B cell (primary cell): ENCODE results near the gene PEX14. TPM values are rescaled to one million over a fixed set of nuclear protein-coding genes. Genes with fewer than 3 reads are reported as not detected.
"Not testable (repeated sequence)": the region's sequence is repeated elsewhere in the genome, so short reads cannot be mapped to it uniquely, and the experiment has no call there.

Experiments
- ATAC-seq: fragments of 200-7000 bp; cut with Tn5 transposase; one replicate; pipeline ENCODE4 v1.10.0; 2021; ENCODE audit warnings: low read depth, mild to moderate bottlenecking, moderate number of reproducible peaks, moderate library complexity
- CTCF ChIA-PET: fragments of 350-600 bp; sonication (Branson Sonifier 250); formaldehyde crosslinking; loops from one replicate; lab custom pipeline; 2021; ENCODE audit warnings: antibody characterized with exemption, inconsistent platforms; lab: Charles Lee
- POLR2A ChIA-PET: fragments of 350-600 bp; sonication (Branson Sonifier 250); formaldehyde crosslinking; loops from one replicate; lab custom pipeline; 2021; ENCODE audit warnings: antibody characterized with exemption; lab: Charles Lee
- DNase-seq: peaks from one replicate; pipeline ENCODE4 v3.0.0; 2013
- H2AFZ ChIP-seq: 2 replicates; pipeline ENCODE4 v1.6.1; 2012; ENCODE audit warnings: mild to moderate bottlenecking, low read depth, low read length; ENCODE audit not compliant: insufficient read depth, poor library complexity, severe bottlenecking
- H3K27ac ChIP-seq, 2 donors: 1 replicate in 1 of 2; 2 replicates in 1 of 2; pipeline ENCODE4 v1.5.1; 2012 to 2013; ENCODE audit warnings: low read length in 2 of 2, mild to moderate bottlenecking in 2 of 2, moderate library complexity in 1 of 2
- H3K27me3 ChIP-seq, 4 experiments: fragments of 200-600 bp in 1 of 4; sonication (generic) in 1 of 4; replicated peaks in 1 of 4; 1 replicate in 2 of 4; 2 replicates in 2 of 4; pipeline versions ENCODE4 v1.6.1 to v1.7.0; 2013 to 2016; ENCODE audit warnings: low read length in 3 of 4, mild to moderate bottlenecking in 2 of 4, mixed read lengths in 1 of 4, moderate library complexity in 1 of 4; ENCODE audit not compliant: insufficient read depth in 4 of 4, control insufficient read depth in 3 of 4; ENCODE audit errors: control extremely low read depth in 1 of 4
- H3K36me3 ChIP-seq, 2 experiments: replicated peaks in 1 of 2; 1 replicate in 1 of 2; 2 replicates in 1 of 2; pipeline versions ENCODE4 v1.6.1 to v1.7.1; 2013; ENCODE audit warnings: low read length in 1 of 2; ENCODE audit not compliant: insufficient read depth in 2 of 2, control insufficient read depth in 1 of 2; ENCODE audit errors: control extremely low read depth in 1 of 2, extremely low read depth in 1 of 2
- H3K4me1 ChIP-seq, 2 donors: fragments of 200-600 bp in 1 of 2; sonication (generic) in 1 of 2; 1 replicate in 1 of 2; 2 replicates in 1 of 2; pipeline versions ENCODE4 v1.5.1 to v1.6.1; 2013 to 2017; ENCODE audit warnings: low read length in 2 of 2; ENCODE audit not compliant: control insufficient read depth in 2 of 2, insufficient read depth in 2 of 2
- H3K4me2 ChIP-seq: replicated peaks from 2 replicates; pipeline ENCODE3; 2012; ENCODE audit warnings: mild to moderate bottlenecking, low read depth, low read length; ENCODE audit not compliant: poor library complexity, severe bottlenecking
- H3K4me3 ChIP-seq, 5 experiments: fragments of 200-600 bp in 1 of 5; sonication (generic) in 1 of 5; 1 replicate in 3 of 5; 2 replicates in 2 of 5; pipeline versions ENCODE4 v1.5.1 to v1.7.0; 2011 to 2016; ENCODE audit warnings: low read length in 4 of 5, mild to moderate bottlenecking in 4 of 5, low read depth in 2 of 5, control low read depth in 1 of 5, moderate library complexity in 1 of 5; ENCODE audit not compliant: insufficient read depth in 1 of 5; ENCODE audit errors: control extremely low read depth in 1 of 5, extremely low read depth in 1 of 5
- H3K79me2 ChIP-seq: fragments of 200-600 bp; sonication (generic); one replicate; pipeline ENCODE4 v1.6.0; 2016; ENCODE audit warnings: low read length; ENCODE audit not compliant: control insufficient read depth, insufficient read depth
- H3K9ac ChIP-seq: fragments of 200-600 bp; sonication (generic); 2 replicates; pipeline ENCODE4 v1.6.1; 2017; ENCODE audit warnings: mild to moderate bottlenecking, low read length, moderate library complexity
- H3K9me3 ChIP-seq, 3 donors: one replicate each; pipeline versions ENCODE4 v1.6.1 to v1.7.1; 2013; ENCODE audit warnings: low read length in 2 of 3; ENCODE audit not compliant: control insufficient read depth in 2 of 3, insufficient read depth in 1 of 3; ENCODE audit errors: control extremely low read depth in 1 of 3
- H4K20me1 ChIP-seq: 2 replicates; pipeline ENCODE4 v1.6.0; 2012; ENCODE audit warnings: mild to moderate bottlenecking, low read length; ENCODE audit not compliant: insufficient read depth, control insufficient read depth, poor library complexity, severe bottlenecking
- H3K27ac Mint-ChIP-seq: one replicate; pipeline ENCODE4 v1.8.0; 2021; ENCODE audit warnings: mixed read lengths
- H3K27me3 Mint-ChIP-seq: one replicate; pipeline ENCODE4 v1.8.0; 2021; ENCODE audit warnings: mixed read lengths
- H3K4me1 Mint-ChIP-seq: one replicate; pipeline ENCODE4 v1.8.0; 2021; ENCODE audit warnings: mixed read lengths
- H3K4me3 Mint-ChIP-seq: one replicate; pipeline ENCODE4 v1.8.0; 2021; ENCODE audit warnings: mixed read lengths
- H3K9me3 Mint-ChIP-seq: one replicate; pipeline ENCODE4 v1.8.0; 2022; ENCODE audit warnings: mixed read lengths; ENCODE audit not compliant: insufficient read depth
- CTCF ChIP-seq: fragments of 200-600 bp; IDR thresholded peaks from one replicate; pipeline ENCODE4 v1.8.0; 2022; ENCODE audit warnings: antibody characterized with exemption, mild to moderate bottlenecking
- EZH2 ChIP-seq: IDR thresholded peaks from 2 replicates; pipeline ENCODE4 v1.6.1; 2012; ENCODE audit warnings: borderline replicate concordance, low read depth, mild to moderate bottlenecking, moderate library complexity, low read length; ENCODE audit not compliant: insufficient read depth, poor library complexity, severe bottlenecking
- WGBS: methylation state at CpG from one replicate; pipeline ENCODE4 v1.1.5; 2013; ENCODE audit warnings: missing lambda C conversion rate; ENCODE audit not compliant: insufficient coverage; 5-methylcytosine and 5-hydroxymethylcytosine counted together
- intact Hi-C: fragments of 100-400 bp; cut with micrococcal nuclease; formaldehyde crosslinking; loops from one replicate; pipeline ENCODE4 v1.10.0; 2022
- polyA minus RNA-seq: library from RNA; depleted of rRNA, polyadenylated mRNA; stranded (reverse); fragments of >200 nt; gene quantifications from 2 replicates; pipeline ENCODE4 v1.2.3, GENCODE V29; 2012
- polyA plus RNA-seq: library from polyadenylated mRNA; depleted of rRNA; stranded (reverse); fragments of >200 nt; gene quantifications from 2 replicates; pipeline ENCODE4 v1.2.3, GENCODE V29; 2012
- total RNA-seq, 2 donors: library from RNA; stranded (reverse); fragments of 120-200 nt in 1 of 2; gene quantifications; 1 replicate in 1 of 2; 2 replicates in 1 of 2; pipeline versions ENCODE4 v1.2.3 to v1.2.4, GENCODE V29; 2013 to 2022

Gene PEX14
- total RNA-seq (19.3 and 21.3 TPM in 2 replicates), polyA plus RNA-seq (14.1 and 14.2 TPM in 2 replicates), polyA minus RNA-seq (14.7 and 15.4 TPM in 2 replicates)
- 11.6 TPM for total RNA-seq (2013)

- Mint-ChIP-seq H3K27ac (peak within 1 kb of the TSS; percentile 94), H3K4me1 (peaks cover 51% of the 10 kb centered on the region), H3K4me3 (peak within 1 kb of the TSS; percentile 98), H3K27me3 (no peaks in the 10 kb centered on the region), H3K9me3 (no peaks in the 10 kb centered on the region)
- peak within 1 kb of the TSS; percentile 69 to 72 for H3K27ac ChIP-seq
- H2AFZ ChIP-seq = peak within 1 kb of the TSS; percentile 76
- intact Hi-C loops = loop anchor here (1.0 to 10.0 kb wide), 6 partner anchors 20 to 1330 kb away; partner anchors contain the start of genes CLCN6, CTNNBIP1, KIF1B and LZIC
- H3K9ac ChIP-seq = peak within 1 kb of the TSS; percentile 73
- H3K27me3 ChIP-seq = no peaks in the 10 kb centered on the region
- DNase-seq = peak; percentile 86
- ChIA-PET POLR2A (interaction anchor here (1.0 to 1.3 kb wide), 2 partner anchors 45 to 76 kb away, joined by 5 read pairs; partner anchors contain the start of genes CENPS and PGD), CTCF (interaction anchor here (1.0 to 1.3 kb wide), 3 partner anchors 19 to 265 kb away, joined by 3 to 5 read pairs (median 4); partner anchors contain the start of gene KIF1B)
- WGBS = 2% methylated on average over 35 of the region's 50 CpGs
- H3K4me2 ChIP-seq = peak within 1 kb of the TSS; percentile 89
- peaks cover 0 to 7% (median 0%) of the 10 kb centered on the region in 3 donors for H3K9me3 ChIP-seq
- H3K4me3 ChIP-seq = peak within 1 kb of the TSS; percentile 37 to 86 (median 70)
- no peaks in the 10 kb centered on the region for H4K20me1 ChIP-seq
- H3K79me2 ChIP-seq = peaks cover 58% of the 10 kb centered on the region
- peak; percentile 72 for ATAC-seq
- peaks cover 34 to 44% of the 10 kb centered on the region in 2 donors for H3K4me1 ChIP-seq
- TF ChIP-seq EZH2 (no peak), CTCF (no peak)
- no peaks in the 10 kb centered on the region for H3K36me3 ChIP-seq
These were observed at the start of gene PEX14 for GRCh38 chr1:10474613-10475507. Gene PEX14, plus strand, starts transcription at chr1:10474950. Its CDS starts 17 bp downstream, at chr1:10474967.

DNA sequence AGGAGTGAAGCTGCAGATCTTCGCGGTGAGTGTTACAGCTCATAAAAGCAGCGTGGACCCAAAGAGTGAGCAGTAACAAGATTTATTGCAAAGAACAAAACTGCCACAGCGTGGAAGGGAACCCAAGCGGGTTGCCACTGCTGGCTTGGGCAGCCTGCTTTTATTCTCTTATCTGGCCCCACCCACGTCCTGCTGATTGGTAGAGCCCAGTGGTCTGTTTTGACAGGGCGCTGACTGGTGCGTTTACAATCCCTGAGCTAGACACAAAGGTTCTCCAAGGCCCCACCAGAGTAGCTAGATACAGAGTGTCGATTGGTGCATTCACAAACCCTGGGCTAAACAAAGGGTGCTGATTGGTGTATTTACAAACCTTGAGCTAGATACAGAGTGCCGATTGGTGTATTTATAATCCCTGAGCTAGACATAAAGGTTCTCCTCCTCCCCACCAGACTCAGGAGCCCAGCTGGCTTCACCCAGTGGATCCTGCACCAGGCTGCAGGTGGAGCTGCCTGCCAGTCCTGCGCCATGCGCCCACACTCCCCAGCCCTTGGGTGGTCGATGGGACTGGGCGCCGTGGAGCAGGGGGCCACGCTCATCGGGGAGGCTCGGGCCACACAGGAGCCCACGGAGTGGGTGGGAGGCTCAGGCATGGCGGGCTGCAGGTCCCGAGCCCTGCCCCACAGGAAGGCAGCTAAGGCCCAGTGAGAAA lies 48.8 kb upstream of the PEX14 start:
- H4K20me1 ChIP-seq, H3K27ac ChIP-seq, intact Hi-C loops, H3K36me3 ChIP-seq, ATAC-seq, H3K4me3 Mint-ChIP-seq, H3K4me3 ChIP-seq, H3K9ac ChIP-seq, DNase-seq, H3K4me2 ChIP-seq, H3K9me3 Mint-ChIP-seq, H2AFZ ChIP-seq, H3K79me2 ChIP-seq, H3K27me3 ChIP-seq, H3K27me3 Mint-ChIP-seq, H3K9me3 ChIP-seq, H3K27ac Mint-ChIP-seq: not testable (repeated sequence)
- H3K4me1 Mint-ChIP-seq = peaks cover 15% of the 10 kb centered on the region
- peaks cover 7 to 16% of the 10 kb centered on the region in 2 donors for H3K4me1 ChIP-seq
- ChIA-PET POLR2A (interaction anchor here (0.6 to 0.7 kb wide), 2 partner anchors 27 to 532 kb away, joined by 4 to 5 read pairs; partner anchors contain the start of gene PGD), CTCF (interaction anchor here (0.8 to 1.4 kb wide), 4 partner anchors 11 to 929 kb away, joined by 3 to 5 read pairs (median 3); partner anchors contain the start of gene KIF1B)
- 97% methylated on average over 15 of the region's 21 CpGs for WGBS

GRCh38 chr1:10426535-10426848 lies 48.3 kb upstream of the PEX14 start:
- H3K27ac Mint-ChIP-seq, H2AFZ ChIP-seq, intact Hi-C loops, H3K9me3 ChIP-seq, H3K27ac ChIP-seq, H3K79me2 ChIP-seq, H3K9ac ChIP-seq, H3K27me3 ChIP-seq, H3K4me3 Mint-ChIP-seq, H3K4me3 ChIP-seq, H4K20me1 ChIP-seq, H3K36me3 ChIP-seq, POLR2A ChIA-PET, H3K4me2 ChIP-seq, H3K27me3 Mint-ChIP-seq, H3K9me3 Mint-ChIP-seq, DNase-seq, ATAC-seq: not testable (repeated sequence)
- H3K4me1 Mint-ChIP-seq = peaks cover 20% of the 10 kb centered on the region
- WGBS = 99% methylated on average over 14 of the region's 21 CpGs
- CTCF ChIA-PET = interaction anchor here (0.8 kb wide), 1 partner anchor 212 kb away, joined by 3 read pairs; no protein-coding TSS in a partner anchor
- H3K4me1 ChIP-seq = peaks cover 11 to 21% of the 10 kb centered on the region in 2 donors
